Subcutaneous abdominal adipose tissue (tissue), 5 donors: ENCODE results near the gene GMDS.
"Not testable (repeated sequence)": the region's sequence is repeated elsewhere in the genome, so short reads cannot be mapped to it uniquely, and the experiment has no call there.

ENCODE experiments used
- H3K27ac ChIP-seq: one replicate; pipeline ENCODE4 v1.7.0; 2013; ENCODE audit warnings: low read depth, mild to moderate bottlenecking, inconsistent platforms, low read length, moderate library complexity
- H3K27me3 ChIP-seq, 5 donors: one replicate each; pipeline ENCODE4 v1.7.0; 2013; ENCODE audit warnings: low read length in 5 of 5, inconsistent platforms in 1 of 5; ENCODE audit not compliant: control insufficient read depth in 5 of 5, insufficient read depth in 4 of 5
- H3K36me3 ChIP-seq, 5 donors: one replicate each; pipeline ENCODE4 v1.7.0; 2013; ENCODE audit warnings: low read length in 5 of 5; ENCODE audit not compliant: control insufficient read depth in 5 of 5, insufficient read depth in 5 of 5
- H3K4me1 ChIP-seq, 5 donors: one replicate each; pipeline ENCODE4 v1.7.0; 2013; ENCODE audit warnings: low read length in 5 of 5, mild to moderate bottlenecking in 3 of 5, moderate library complexity in 1 of 5; ENCODE audit not compliant: control insufficient read depth in 5 of 5, insufficient read depth in 5 of 5
- H3K4me3 ChIP-seq, 5 donors: one replicate each; pipeline ENCODE4 v1.7.0; 2013; ENCODE audit warnings: low read length in 5 of 5, low read depth in 1 of 5
- H3K9ac ChIP-seq, 5 donors: one replicate each; pipeline ENCODE4 v1.7.0; 2013; ENCODE audit warnings: low read length in 5 of 5, mild to moderate bottlenecking in 4 of 5, moderate library complexity in 3 of 5
- H3K9me3 ChIP-seq, 5 donors: one replicate each; pipeline ENCODE4 v1.7.0; 2013; ENCODE audit warnings: low read length in 5 of 5; ENCODE audit not compliant: control insufficient read depth in 5 of 5
- donor health status: healthy.
- donor health status: healthy.
- donor health status: healthy.
- donor health status: healthy.
- donor health status: healthy.

The GMDS gene

DNA sequence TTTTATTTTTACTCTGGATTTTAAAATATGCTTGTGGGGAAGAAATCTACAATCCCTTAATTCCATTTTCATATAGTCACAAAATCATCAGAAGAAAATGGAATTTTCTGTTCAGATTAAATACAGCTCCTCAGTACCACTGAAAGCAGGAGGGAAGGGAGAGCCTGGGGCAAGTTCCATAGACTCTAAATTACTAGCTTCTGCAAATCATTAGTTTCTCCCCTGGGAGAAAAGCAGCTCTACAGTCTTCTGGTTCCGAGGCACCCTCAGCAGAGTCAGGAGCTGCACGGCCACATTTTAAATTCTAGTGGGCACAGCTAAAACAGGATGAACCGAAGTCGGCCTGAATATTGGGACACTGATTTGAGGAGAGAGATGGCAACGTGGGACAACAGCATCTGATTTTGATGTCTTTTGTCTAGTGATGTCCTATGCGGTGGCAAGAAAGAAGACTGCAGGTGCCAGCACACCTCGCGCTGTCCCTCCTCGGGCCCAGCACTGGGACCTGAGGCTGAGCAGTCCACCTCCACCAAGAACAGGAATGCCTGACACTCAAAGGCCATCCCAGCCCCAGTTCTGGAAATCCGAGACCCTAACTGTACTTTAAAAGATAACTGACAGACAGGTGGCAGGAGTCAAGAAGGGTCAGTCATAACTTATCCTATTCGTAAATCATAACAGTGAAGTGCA is 545.0 kb downstream of the GMDS start:
- Histone ChIP-seq H3K4me1 (peaks cover 7 to 20% (median 16%) of the 10 kb centered on the region in 5 donors), H3K9ac (no peak overlapping the region), H3K9me3 (no peaks in the 10 kb centered on the region), H3K27me3 (no peaks in the 10 kb centered on the region), H3K4me3 (no peak overlapping the region), H3K27ac (no peak overlapping the region), H3K36me3 (no peaks in the 10 kb centered on the region)

DNA sequence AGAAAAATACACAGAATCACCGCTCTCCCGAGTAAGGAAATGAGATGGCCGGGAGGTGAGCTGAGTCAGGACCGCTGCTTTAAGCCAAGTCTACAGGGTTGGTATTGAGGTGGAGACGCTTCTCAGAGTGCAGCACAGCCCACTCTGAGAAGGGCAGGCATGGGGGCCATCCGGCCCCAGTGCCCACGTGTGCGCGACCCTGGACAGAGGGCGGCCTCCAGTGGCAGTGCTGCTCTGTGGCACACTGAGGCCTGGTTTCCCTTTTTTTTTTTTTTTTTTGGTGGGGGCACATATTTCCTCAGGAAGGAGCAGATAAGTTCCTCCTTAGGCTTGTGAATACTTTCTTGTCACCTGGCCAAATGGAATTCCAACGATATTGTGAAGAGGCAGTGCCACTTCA is 546.9 kb downstream of the GMDS start:
- Histone ChIP-seq H3K4me3 (no peak overlapping the region), H3K4me1 (peaks cover 7 to 20% (median 16%) of the 10 kb centered on the region in 5 donors), H3K9me3 (no peaks in the 10 kb centered on the region), H3K9ac (no peak overlapping the region), H3K27ac (no peak overlapping the region), H3K36me3 (no peaks in the 10 kb centered on the region), H3K27me3 (no peaks in the 10 kb centered on the region)

DNA sequence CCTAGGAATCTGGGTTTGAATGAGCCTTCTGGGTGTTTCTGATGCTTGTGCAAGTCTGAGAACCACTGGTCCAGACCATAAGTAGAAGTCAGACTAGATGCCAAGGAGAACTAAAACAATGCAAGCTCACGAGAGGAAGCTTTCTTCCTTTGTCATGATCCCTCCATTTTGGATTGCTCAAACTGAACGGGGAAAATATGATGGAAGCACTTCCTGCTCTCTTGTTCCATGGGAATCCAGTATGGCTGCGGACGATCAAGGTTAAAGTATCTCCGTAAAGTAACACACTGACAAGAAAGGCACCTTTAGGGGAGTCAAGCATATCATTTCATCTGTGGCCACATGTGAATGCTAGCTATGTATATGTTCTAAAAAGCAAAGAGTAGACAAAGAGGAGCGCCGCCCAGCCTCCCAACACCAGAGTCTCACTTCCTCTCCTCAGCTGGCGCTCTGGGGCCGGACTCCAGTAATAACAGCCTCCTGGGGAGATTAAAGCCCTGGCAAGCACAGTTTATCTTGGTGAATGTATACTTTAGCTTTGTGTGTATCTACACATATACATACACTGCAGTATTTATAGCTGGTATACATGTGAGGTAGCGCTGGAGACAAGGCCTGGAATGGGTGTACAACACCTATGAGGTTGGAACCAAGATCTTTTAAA is 547.6 kb downstream of the GMDS start:
- H3K4me1 ChIP-seq, result peaks cover 7 to 20% (median 13%) of the 10 kb centered on the region in 5 donors

DNA sequence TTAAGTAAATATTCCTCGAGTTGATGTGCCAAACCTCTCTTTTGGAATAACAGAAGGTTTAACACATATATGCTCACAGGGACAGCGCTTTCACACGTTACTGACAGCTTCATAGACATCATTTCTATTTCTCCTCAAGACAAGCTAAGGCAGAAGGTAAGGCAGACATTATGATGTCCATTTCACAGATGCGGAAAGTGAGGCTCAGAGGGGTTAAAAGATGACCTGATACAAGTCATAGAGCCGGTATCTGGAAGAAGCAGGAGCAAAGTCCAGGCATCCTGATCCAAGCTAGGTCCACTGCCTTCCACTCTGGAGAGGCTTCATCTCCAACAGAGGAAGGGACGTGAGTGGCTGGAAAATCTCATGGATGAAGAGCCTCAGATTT is 548.9 kb downstream of the GMDS start:
- H3K36me3 ChIP-seq, result no peaks in the 10 kb centered on the region
- no peaks in the 10 kb centered on the region for H3K27me3 ChIP-seq
- no peak overlapping the region for H3K27ac ChIP-seq
- no peaks in the 10 kb centered on the region for H3K9me3 ChIP-seq
- H3K4me3 ChIP-seq, result no peak overlapping the region
- H3K9ac ChIP-seq, result no peak overlapping the region
- peaks cover 0 to 14% (median 4%) of the 10 kb centered on the region in 5 donors for H3K4me1 ChIP-seq

More for the DNA sequence above, 547.6 kb downstream of the GMDS start:
- Histone ChIP-seq H3K36me3 (no peaks in the 10 kb centered on the region), H3K9ac (no peak overlapping the region), H3K9me3 (no peaks in the 10 kb centered on the region), H3K27me3 (no peaks in the 10 kb centered on the region), H3K27ac (no peak overlapping the region), H3K4me3 (no peak overlapping the region)

DNA sequence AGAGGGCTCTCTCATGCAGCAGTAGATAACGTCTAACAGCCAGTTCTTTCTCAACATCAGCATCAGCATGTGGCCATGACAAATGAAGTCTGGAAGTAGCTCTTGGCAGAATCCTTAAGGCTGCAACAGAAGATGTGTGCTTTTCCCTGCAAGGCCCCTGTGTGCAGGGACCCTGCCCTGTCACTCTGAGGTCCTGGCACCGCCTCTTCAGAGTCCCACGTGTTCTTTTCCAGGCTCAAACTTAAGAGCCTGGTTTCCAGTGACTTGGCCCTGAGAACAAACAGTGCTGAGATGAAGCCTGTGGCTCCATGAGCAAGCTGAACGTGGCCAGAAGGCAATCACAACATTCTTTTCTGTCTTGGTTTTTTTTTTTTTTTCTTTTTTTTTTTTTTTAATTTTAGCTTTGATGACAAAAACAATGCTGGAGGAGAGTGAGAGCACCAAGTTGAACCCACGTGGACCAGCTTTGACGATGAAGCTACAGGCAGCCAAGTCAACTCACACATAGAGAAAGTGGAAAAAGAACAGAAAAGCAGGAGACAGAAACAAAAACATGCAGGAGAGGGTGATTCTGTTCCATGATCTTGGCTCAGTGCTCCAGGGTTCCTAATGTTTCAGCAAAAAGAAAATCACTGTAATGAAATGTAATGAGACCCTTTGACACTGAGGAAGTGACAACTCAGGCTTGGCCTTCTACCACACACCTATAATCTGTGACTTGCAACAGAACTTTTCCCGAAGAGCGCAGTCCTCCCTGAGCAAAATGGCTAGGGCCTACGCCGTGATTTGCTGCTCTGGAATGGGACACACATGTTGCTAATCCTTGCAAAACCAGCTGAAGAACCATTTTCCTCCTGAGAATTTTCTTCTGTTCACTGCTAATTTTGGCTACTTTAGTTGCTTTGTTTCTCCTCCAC is 549.6 kb downstream of the GMDS start:
- H3K4me1 ChIP-seq, result peaks cover 0 to 10% (median 0%) of the 10 kb centered on the region in 5 donors
- H3K9ac ChIP-seq, result no peak overlapping the region
- H3K27me3 ChIP-seq, result no peaks in the 10 kb centered on the region
- no peaks in the 10 kb centered on the region for H3K9me3 ChIP-seq
- H3K27ac ChIP-seq, result no peak overlapping the region
- no peak overlapping the region for H3K4me3 ChIP-seq
- no peaks in the 10 kb centered on the region for H3K36me3 ChIP-seq

DNA sequence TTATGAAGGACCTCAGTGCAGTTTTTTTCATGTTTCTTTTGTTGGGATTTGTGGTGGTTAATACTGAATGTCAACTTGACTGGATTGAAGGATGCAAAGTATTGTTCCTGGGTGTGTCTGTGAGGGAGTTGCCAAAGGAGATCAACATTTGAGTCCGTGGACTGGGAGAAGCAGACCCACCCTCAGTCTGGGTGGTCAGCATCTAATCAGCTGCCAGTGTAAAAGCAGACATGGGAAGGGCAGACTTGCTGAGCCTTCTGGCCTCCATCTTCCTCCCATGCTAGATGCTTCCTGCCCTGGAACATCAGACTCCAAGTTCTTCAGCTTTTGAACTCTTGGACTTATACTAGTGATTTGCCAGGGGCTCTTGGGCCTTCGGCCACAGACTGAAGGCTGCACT is 553.6 kb downstream of the GMDS start:
- not testable (repeated sequence) for H3K27ac ChIP-seq, H3K4me1 ChIP-seq, H3K4me3 ChIP-seq, H3K9me3 ChIP-seq, H3K9ac ChIP-seq, H3K36me3 ChIP-seq, H3K27me3 ChIP-seq

DNA sequence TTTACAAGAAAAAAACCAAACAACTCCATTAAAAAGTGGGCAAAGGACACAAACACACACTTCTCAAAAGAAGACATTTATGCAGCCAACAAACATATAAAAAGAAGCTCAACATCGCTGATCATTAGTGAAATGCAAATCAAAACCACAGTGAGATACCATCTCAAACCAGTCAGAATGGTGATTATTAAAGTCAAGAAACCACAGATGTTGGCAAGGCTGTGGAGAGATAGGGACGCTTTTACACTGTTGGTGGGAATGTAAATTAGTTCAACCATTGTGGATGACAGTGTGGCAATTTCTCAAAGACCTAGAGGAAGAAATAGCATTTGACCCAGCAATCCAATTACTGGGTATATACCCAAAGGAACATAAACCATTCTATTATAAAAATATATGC is 554.7 kb downstream of the GMDS start:
- not testable (repeated sequence) for H3K9me3 ChIP-seq, H3K36me3 ChIP-seq, H3K9ac ChIP-seq, H3K4me3 ChIP-seq, H3K27ac ChIP-seq, H3K27me3 ChIP-seq
- peaks cover 2 to 11% (median 10%) of the 10 kb centered on the region in 5 donors for H3K4me1 ChIP-seq

DNA sequence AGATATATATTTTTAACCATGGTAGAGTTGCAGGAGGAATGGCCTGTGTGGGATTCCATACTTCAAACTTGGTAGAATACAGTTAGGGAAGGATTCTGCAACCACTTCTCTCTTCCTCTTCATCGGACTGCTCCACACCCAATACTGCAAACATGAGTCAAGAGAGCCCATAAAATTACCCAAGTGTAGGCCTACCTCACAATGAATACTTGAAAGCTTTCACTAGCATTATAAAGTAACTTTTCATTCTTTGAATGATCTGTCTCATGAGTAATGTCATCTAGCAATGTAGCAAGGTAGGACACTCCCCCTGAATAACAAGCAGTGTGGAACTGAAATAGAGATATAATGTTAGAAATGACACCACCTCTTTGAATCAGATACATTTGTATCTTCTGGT is 556.3 kb downstream of the GMDS start:
- no peaks in the 10 kb centered on the region for H3K36me3 ChIP-seq
- H3K9ac ChIP-seq, result no peak overlapping the region
- no peak overlapping the region for H3K27ac ChIP-seq
- H3K27me3 ChIP-seq, result no peaks in the 10 kb centered on the region
- H3K9me3 ChIP-seq, result no peaks in the 10 kb centered on the region
- H3K4me3 ChIP-seq, result no peak overlapping the region
- peaks cover 2 to 13% (median 10%) of the 10 kb centered on the region in 5 donors for H3K4me1 ChIP-seq

DNA sequence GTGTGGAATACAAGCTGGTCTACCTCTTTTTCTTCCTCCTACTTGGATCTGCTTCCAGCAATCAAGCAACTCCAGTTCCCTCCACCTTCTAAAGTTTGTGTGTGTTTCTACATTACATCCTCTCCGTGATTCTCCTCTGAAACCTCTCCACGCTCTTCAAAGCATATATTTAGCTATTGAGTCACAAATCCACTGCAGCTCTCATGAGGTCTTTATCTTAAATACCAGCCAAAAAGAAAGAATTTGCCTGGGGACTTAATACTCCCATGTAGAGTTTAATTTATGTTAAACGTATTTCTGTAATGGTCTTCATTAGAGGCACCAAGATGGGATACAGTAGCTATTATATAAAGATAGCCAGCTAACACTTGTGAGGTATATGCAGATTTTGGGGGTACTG is 557.0 kb downstream of the GMDS start:
- Histone ChIP-seq H3K27ac (no peak overlapping the region), H3K4me3 (no peak overlapping the region), H3K27me3 (no peaks in the 10 kb centered on the region), H3K9me3 (no peaks in the 10 kb centered on the region), H3K4me1 (peaks cover 2 to 13% (median 10%) of the 10 kb centered on the region in 5 donors), H3K9ac (no peak overlapping the region), H3K36me3 (no peaks in the 10 kb centered on the region)

DNA sequence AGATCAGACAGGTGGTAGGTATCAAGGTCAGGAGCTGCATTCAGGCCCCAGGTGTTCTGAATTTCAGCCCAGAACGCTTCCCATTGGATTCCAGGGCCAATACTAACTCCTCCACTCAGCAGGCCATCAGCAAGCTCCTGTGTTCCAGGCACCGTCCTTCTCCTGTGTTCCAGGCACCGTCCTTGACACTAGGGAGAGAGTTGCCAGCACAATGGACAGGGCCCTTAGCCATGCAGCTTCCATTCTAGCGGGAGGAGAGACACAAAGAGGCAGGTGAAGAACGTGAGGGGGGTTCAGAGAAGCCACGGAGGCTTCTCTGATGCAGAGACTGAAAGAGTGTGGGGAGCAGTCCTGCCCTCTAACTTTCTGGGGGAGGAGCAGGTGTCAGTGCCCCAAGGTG is 558.0 kb downstream of the GMDS start:
- Histone ChIP-seq H3K9me3 (no peaks in the 10 kb centered on the region), H3K36me3 (no peaks in the 10 kb centered on the region), H3K27ac (no peak overlapping the region), H3K9ac (no peak overlapping the region), H3K4me3 (no peak overlapping the region), H3K4me1 (peaks cover 2 to 13% (median 10%) of the 10 kb centered on the region in 5 donors), H3K27me3 (no peaks in the 10 kb centered on the region)
